Transverse colon (tissue), 4 donors: ENCODE measurements around the gene PNMA6E.
"Not testable (repeated sequence)": the region's sequence is repeated elsewhere in the genome, so short reads cannot be mapped to it uniquely, and the experiment has no call there.

Source experiments
- CTCF ChIP-seq, 5 experiments: fragments of 200-600 bp in 3 of 5; fragments of 450-650 bp in 2 of 5; sonication (generic) in 3 of 5; IDR thresholded peaks; 1 replicate in 2 of 5; 2 replicates in 3 of 5; pipeline ENCODE4 v1.5.1; 2016 to 2017; ENCODE audit warnings: antibody characterized with exemption in 5 of 5, inconsistent platforms in 3 of 5, mild to moderate bottlenecking in 2 of 5, moderate library complexity in 1 of 5
- EP300 ChIP-seq: sonication (generic); formaldehyde crosslinking; IDR thresholded peaks from one replicate; pipeline ENCODE4 v1.6.1; 2017; ENCODE audit warnings: antibody characterized with exemption, low read depth
- POLR2A ChIP-seq: fragments of 450-650 bp; IDR thresholded peaks from one replicate; pipeline ENCODE4 v1.6.1; 2016; ENCODE audit warnings: antibody characterized with exemption, mild to moderate bottlenecking, moderate library complexity
- POLR2AphosphoS5 ChIP-seq, 3 donors: sonication (generic); formaldehyde crosslinking; IDR thresholded peaks; one replicate each; pipeline ENCODE4 v1.6.1; 2016; ENCODE audit warnings: antibody characterized with exemption in 3 of 3

GRCh38 chrX:153404333-153404732, 3.2 kb upstream of the PNMA6E start:
- TF ChIP-seq POLR2AphosphoS5 (IDR thresholded peaks at IDR 0.05); CTCF (IDR thresholded peaks at IDR 0.05); POLR2A; EP300: not testable (repeated sequence)
